GM18870 (cell line): Measurements from ENCODE around the gene SEMA4D.
"Not testable (repeated sequence)": the region's sequence is repeated elsewhere in the genome, so short reads cannot be mapped to it uniquely, and the experiment has no call there.

Experiments
- ATAC-seq: cut with Tn5 transposase; IDR thresholded peaks from one replicate; pipeline ENCODE4 v1.9.1; 2021; ENCODE audit warnings: moderate library complexity; ENCODE audit not compliant: unreplicated experiment

The SEMA4D gene

DNA sequence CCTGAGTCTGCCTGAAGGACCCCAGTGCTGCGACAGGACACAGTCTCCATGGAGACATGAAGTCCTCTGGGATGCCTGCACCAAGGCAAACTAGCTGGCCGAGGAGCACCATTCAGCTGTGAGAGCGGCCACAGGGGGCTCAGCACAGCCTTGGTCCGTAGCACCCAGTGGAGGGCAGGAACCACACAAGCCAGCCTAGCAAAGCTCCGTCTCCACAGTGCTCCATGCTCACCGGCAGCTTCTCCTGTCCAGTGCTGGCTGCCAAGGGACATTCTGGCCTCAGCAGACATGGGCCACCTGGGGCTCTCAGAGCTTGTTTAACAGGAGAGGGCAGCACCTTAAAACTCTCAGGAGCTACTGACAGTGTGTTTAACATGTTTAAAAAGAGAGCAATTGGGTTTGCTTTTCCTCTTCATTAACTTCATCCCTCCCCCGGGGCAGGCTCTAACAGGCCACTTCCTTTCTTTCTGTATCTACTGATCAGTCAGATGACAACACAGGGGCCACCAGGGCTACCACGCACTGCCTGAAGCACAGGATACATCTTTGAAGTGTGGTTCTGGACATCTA is 122.6 kb downstream of the SEMA4D start:
- ATAC-seq, result peak; percentile 74

DNA sequence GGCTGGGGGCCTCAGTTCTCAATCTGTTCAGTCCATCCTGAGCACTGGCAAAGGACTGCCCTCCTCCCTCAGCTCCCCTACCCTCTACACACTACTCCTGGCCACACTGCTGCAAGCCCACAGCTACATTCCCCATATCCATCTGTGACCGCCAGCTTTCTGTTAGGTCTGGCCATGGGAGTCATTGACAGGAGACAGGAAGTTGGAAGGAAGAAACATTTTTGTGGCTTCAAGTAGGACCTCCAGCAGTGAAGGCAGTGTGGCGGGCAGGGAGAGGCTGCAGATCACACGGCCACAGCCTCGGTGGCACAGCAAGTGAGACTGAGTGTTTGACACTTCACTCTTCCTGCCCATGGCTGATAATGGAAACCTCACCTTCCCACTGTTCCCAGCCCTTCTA is 123.7 kb downstream of the SEMA4D start:
- no peak for ATAC-seq

DNA sequence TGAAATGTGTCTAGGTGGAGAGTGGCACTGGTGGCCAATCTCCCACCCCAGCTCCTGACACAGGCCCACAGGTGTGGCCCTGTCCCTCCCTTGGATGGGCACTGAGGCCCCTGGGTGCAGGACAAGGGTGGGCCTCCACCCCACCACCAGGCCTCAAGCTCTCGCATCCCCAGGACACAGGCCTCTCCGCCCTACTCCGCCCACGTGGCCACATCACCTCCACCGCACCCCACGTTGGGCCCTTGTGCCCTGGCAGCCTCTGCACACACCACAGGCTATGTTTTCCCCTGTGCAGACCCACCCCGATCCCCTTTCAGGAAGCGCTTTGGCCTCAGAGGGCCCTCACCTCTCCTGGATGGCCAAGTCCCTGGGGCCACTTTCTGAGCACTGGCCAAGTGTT is 124.9 kb downstream of the SEMA4D start:
- no peak for ATAC-seq

DNA sequence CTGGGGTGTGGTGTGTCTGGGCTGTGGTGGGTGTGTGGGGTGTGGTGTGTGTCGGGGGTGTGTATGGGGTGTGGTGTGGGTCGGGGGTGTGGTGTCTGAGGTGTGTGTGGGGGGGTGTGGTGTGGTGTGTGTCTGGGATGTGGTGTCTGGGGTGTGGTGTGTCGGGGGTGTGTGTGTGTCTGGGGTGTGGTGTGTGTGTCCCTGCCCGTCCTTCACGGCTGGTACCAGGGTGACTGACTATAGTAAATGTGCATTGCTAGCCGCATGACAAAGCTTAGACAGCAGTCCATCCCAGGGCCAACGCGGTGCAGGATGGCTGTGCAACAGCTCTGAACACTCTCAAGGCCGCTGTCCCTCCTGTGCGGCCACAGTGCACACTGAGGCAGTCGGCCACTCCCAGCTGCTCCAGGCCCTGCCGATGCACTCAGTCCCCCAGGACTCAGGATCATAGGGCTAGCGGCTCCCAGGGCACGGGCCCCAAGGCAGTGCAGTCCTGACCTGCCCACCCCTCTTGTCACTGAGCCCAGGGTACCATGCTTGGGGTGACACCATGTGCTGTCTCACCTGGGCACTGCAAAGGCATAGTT is 125.6 kb downstream of the SEMA4D start:
- ATAC-seq, result no peak

DNA sequence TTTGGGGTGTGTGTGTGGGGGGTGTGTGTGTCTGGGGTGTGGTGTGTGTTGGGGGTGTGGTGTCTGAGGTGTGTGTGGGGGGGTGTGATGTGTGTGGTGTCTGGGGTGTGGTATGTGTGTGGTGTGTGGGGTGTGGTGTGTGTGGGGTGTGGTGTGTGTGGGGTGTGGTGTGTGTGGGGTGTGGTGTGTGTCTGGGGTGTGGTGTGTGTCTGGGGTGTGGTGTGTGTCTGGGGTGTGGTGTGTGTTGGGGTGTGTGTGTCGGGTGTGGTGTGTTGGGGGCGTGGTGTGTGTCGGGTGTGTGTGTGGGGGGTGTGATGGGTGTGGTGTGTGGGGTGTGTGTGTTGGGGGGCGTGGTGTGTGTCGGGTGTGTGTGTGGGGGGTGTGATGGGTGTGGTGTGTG is 126.1 kb downstream of the SEMA4D start:
- not testable (repeated sequence) for ATAC-seq

DNA sequence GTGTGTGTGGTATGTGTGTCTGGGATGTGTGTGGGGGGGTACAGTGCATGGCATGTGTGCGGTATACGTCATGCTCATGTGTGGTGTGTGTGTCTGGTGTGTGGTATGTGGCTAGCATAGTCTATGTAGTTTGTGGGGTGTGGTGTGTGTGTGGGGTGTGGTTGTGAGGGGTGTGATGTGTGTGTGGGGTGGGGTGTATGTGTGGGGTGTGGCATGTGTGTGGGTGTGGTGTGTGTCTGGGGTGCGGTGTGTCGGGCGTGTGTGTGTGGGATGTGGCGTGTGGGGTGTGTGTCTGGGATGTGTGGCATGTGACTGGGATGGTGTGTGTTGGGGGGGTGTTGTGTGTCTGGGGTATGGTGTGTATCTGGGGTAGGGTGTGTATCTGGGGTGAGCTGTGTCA is 127.3 kb downstream of the SEMA4D start:
- ATAC-seq, result no peak

DNA sequence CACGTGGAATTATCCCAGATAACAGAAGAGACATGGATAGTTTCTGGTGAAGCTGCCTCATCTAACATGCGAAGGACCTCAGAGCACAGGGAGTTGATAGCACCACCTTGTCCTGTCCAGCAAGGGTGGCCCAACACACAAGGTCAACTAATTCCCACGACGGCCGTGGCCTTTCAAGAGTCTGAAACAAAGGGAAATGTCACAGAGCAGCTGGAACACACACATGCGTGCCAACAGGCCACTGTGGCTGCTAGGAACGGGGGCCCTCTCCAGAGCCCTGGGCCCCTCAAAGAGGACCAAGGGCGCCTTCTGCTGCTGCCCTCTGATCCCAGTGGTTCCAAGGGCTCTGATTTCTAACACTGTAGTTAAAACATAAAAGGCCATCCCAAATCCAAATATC is 128.9 kb downstream of the SEMA4D start:
- no peak for ATAC-seq

DNA sequence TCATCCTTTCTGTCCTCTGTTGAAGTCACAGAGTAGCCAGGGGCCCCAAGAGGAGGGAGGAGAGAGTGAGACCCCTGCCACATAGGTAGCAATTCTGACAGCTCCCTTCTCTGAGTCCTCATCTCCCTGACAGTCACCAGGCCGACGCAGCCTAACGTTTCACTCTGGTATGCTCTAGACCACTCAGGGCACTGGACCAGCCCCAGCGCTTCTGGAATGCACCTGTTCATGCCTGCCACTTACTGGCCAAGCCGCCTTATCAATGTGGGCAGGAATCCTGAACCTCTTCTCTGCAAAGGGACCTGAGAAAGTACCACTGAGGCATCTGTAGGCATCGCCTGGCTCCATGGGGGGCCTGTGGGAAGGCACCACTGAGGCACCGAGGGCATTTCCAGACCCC is 129.4 kb downstream of the SEMA4D start:
- ATAC-seq, result no peak

DNA sequence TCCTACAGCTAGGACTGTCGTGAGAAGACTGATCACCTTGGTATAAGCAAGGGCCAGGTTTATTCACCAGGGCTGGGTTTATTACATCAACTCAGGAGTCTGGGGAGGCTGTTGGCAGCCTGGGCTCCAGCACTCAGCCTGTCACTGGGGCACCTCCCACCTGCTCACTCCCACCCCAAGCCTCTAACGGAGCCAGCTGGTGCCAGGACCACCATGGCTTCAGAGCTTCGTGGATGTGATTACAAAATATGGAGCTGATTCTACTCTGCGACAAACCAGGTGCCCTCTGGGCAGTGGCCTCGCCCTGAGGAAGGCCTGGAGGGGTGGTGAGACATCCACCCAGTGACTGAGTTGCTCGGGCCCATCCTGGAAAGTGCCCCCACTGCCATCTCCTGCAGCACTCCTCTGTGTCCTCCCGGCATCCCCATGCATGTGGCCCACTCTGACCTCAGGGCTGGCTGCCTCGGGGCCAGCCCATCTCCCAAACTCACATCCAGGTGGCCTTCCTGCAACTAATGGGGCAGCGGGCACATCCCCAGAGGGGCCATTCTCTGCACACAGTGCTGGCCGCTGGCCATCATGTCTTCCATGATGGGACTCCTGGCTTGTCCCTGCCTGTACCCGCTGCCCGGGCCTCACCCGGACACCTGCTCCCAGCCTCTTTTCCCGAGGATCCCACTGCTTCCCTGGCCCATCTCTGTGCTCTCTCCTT is 130.0 kb downstream of the SEMA4D start:
- no peak for ATAC-seq

DNA sequence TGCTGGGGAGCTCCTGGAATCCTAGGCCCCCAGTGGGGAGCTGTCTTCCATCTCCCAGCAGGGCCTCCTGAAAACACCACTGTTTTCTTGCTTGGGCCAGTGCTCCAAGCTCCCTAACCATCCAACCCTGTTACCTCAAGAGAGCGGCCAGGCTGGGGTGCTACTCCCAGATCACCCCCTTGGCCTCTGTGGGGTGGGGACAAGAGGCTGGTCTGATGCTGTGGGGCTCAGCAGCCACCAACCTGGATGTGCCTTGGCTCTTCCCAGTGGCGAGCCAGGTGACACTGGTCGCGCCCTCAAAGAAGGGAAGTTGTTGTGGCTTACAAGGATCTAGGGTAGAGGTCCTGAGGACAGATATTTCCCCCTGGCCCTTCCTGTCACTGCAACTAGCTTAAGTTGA is 130.6 kb downstream of the SEMA4D start:
- ATAC-seq, result no peak

DNA sequence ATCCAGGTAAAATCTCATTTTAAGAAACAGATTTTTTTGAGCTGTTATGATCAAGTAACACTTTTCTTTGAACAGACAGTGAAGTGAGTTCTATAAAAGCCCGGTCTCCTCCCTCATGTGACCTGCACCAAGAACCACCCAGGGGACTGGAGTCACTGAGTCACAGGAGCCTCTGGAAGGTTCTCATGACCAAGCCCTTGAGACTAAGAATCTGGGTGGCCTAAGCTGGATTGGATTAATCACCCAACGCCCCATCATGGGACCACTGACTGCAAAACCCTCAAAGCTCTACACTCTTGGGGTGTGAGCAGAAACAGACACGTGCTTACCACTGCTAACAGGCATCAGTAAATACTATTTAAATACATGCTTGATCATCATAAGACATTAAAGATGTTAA is 131.2 kb downstream of the SEMA4D start:
- ATAC-seq, result no peak

DNA sequence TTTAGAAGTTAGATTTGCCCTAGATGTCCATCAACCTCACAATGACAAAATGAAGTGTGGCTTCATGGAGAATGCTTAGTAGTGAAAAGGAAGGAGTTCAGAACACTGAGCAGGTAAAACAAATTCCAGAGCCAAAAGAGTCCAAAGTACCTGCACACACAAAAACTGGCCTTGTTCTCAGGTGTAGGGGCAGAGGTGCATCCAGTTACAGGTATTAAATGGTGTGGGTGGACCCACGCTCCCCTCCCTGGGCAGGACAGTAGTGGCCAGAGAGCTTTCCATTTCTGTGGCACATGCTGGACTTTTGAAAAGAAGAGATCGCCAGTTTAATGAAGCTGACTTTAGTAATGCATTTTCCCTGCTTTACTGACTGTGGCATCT is 132.4 kb downstream of the SEMA4D start:
- no peak for ATAC-seq

DNA sequence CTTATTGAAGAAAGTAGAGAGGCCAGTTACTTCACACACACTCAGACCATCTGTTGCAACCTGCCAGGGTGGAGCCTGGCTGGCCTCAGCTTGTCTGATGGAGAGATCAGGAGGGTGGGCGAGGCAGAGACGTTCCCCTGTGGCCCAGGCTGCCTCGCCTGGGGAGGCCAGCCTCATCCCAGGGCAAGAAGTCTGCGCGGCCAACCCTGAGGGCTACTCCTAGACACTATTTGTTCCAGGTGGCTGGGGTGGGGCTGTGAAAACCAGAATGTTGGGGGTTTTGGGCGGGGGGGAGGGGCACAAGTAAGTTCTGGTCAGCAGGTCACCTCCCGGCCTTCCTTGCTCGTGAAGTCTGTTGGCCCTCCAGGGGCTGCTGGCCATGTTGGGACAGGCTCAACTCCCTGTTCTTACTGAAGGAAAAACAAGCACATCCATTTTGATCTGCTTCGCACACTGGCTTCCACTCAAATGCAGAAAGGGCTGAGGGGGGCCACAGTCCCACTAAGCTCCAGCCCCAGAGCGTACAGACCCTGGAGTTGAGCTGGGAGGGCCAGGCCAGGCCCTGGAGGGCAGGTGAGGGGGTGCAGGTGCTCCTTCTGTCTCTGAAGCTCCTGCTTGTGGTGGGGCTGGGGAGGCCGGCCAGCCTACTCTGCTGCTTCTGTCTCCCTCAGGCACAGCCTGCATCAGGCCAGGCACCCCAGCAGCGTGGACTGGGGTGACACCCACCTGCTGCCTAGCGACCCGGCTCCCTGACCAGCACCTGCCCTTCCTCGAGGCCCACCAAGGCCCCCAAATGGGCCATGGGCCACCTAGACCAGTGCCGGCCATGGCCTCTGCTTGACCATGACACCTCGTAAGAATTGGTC is 133.0 kb downstream of the SEMA4D start:
- no peak for ATAC-seq

DNA sequence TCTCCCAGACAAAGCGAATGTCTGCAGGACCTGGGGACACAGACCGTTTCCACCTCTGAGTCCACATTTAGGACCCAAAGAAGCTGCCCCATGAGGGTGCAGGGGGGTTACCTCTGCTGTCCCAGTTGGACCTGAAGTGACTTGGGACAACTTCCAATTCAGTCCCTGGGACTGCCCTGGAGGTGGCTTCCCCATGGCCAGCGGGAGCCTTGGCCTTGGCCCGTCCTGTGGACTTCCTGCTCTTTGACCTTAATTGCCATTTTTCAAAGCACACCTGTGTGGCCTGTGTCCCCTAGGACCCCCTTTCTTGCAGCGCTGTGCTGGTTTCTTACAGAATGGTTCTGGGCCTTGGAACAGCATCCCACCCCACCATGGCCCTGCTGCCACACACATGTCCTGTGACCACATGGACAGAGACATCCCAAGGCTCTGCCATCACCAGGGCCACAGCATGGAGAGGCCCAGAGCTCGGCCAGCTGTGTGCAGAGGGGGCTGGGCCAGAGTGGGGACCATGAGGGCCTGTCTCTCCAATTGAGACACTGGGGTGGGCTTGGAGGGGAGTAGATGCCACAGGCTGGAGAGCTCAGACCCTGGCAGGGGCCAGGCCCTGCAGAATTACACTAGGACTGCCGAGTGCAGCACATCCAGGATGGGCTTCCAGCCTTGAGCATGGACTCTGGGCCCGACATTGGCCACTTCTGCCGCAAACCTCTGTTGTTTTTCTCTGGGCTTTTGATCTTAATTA is 133.8 kb downstream of the SEMA4D start:
- ATAC-seq, result no peak

DNA sequence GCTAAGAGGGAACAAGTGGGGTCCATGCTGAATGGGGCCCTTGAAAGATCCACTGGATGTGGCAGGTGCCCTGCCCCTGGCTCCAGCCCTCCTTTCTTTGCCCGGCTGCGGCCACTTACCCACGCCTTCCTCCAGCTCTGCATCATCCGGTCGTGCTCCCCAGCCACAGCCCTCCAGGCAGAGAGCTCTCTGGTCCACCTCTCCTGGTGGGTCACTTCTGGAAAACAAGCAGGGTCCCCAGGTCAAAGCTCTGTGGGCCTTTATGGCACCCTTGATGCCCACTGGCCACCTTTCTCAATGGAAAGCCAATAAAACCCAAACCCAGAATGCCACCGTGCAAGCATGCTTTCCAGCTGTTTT is 134.6 kb downstream of the SEMA4D start:
- ATAC-seq, result no peak

DNA sequence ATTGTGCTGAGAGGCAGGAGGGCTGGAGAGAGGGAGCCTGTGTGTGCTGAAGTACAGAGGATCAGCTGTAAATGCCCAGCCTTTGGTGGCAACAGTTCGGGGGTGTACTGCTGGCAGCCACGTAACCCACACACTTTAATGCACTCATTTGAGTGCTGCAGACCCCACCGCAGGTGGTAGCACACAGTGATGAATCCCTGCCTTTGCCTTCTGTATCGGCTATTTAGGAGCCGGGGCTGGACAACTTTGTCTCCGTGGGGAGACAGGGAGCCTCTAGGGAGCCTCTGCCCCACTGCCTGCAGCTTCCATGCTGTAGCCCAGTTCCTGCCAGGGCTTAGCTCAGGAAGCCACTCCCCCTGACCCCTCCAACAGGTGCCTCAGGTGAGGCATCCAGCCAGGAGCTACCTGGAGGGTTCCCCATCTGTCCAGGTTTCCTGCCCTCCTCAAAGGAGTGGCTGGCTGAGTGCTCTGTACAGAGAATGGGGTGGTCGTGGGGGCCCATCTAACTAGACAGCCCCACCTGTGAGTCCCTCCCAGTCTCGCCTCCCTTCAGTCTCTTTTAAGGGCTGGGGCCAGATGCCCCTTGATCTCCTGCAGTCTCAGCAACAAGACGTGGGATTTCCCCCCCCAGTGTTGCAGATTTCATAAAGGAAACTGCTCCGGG is 135.1 kb downstream of the SEMA4D start:
- no peak for ATAC-seq

DNA sequence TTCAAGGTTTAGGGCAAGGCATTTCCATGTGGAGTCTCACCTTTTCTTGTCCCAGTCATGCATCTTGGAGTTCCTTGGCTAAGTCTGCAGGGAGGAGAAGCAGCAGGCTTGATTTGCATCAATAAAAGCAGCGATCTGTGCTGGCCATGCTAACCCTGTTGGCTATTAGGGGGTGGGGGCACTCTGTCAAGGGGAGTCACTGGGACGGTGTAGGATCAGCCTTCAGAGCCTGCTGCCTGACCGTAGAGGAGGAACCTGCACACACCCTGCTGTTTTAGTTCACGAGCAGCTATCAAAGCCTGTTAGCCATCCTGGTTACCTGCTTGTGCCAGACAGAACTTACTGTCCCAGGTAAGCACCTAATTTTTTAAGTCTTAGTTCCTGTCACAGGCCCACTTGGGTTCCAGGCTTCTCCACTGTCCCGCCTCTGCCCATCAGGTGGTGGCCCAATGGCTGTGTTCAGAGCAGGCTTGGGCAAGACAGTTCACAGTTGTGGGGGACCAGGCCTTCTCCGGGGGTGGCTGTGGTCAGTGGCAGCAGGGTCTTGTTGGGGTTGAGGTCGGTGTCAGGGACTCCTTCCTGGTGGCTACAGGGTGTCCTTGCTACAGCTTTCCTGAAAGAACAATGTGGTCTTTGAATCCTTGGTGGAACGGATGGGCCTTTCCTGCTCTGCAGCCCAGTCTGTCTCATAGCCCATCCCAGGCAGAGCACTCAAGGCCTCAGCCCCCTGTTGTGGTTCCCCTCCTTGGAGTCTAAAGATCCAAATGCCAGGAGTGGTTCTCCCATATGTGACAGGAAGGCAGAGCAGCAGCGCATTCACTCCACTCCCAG is 135.9 kb downstream of the SEMA4D start:
- no peak for ATAC-seq

DNA sequence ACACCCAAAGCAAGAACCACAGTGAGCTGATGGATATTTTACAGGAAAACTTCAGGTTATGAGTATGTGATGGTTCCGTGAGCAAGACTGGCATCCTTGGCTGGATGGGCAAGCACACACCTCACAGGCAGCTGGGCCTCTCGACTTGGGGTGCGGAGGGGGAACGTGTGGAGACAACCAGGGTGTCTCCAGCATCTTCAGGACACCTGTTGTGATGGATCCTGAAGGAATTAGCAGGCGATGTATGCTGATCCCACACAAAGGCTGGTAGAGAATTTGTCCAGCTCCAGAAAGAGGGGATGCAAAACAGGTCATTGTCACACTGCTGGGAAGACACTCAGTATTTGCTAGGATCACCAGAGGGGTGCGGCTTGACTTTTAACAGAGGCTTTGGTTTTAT is 136.9 kb downstream of the SEMA4D start:
- ATAC-seq, result no peak

DNA sequence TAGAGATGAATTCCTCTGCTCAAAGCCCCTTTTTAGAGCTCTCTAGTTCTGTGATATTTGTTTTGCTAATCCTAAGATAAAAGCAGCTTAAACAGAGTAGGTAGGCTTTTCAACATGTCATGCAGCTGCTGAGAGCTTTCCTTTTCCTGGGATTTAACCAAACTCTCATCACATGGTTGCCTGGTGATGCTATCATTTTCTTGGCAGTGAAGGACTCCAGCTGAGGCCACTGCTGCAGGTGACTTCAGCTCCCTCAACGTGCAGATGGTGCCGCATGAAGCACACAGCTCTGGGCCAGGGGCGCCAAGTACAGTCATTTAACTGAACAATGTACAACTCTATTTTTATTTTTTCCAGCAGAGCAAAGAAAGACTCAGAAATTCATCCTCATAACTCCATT is 137.4 kb downstream of the SEMA4D start:
- no peak for ATAC-seq

DNA sequence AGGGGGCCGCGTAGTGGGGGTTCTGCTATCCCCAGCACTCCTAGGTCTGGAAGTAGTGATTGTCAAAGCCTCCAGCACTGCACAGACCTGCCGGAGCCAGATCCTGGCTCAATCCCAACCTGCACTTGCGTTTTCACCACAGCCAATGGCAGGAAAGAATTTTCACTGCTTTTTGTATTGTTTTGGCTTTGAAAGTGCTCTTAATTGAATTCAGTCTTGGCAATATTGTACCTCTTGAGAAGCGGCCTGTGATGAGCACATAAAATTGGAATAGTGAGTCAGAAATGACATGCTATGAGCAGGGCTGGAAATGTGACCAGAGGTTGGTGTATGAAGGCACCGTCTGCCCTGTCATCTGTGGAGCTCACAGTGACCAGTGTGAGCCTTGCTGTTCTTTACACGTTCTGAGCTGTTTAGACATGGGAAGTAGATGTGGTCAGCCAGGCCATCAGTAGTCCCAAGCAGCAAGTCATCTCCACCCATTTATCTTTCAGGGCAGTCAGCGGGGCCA is 138.1 kb downstream of the SEMA4D start:
- no peak for ATAC-seq
